Myocyte (in vitro differentiated cells): Measurements from ENCODE around the gene SEMA3B. TPM values are rescaled to one million over a fixed set of nuclear protein-coding genes. Genes with fewer than 3 reads are reported as not detected.
"Not testable (repeated sequence)": the region's sequence is repeated elsewhere in the genome, so short reads cannot be mapped to it uniquely, and the experiment has no call there.

Source experiments
- DNase-seq: peaks from one replicate; pipeline ENCODE4 v3.0.0-alpha.2; 2012; ENCODE audit warnings: low read depth
- polyA plus RNA-seq: library from polyadenylated mRNA; unstranded; fragments of >200 nt; gene quantifications from one replicate; pipeline ENCODE4 v1.2.1, GENCODE V29; 2012; ENCODE audit warnings: missing spikeins
- total RNA-seq: library from RNA; depleted of rRNA; stranded (reverse); fragments of >200 nt; gene quantifications from 2 replicates; pipeline ENCODE4 v1.2.3, GENCODE V29; 2014

The SEMA3B gene
- 8.3 and 14.0 TPM in 2 replicates for total RNA-seq
- 12.5 TPM for polyA plus RNA-seq

GRCh38 chr3:50268703-50269451 lies at the start of gene SEMA3B:
Gene SEMA3B (plus strand): TSS chr3:50269147. CDS start chr3:50269241, 94 bp downstream.
- DNase-seq, result peak; percentile 65

- no peak for DNase-seq
These were observed 49.7 kb upstream of the SEMA3B start for GRCh38 chr3:50219285-50219684.

- no peak for DNase-seq
These were observed 48.8 kb upstream of the SEMA3B start for GRCh38 chr3:50220109-50220508.

- no peak for DNase-seq
These were observed 47.9 kb upstream of the SEMA3B start for GRCh38 chr3:50221051-50221410.

GRCh38 chr3:50221411-50222168 lies 47.4 kb upstream of the SEMA3B start:
- DNase-seq, result no peak

GRCh38 chr3:50222169-50222528 lies 46.8 kb upstream of the SEMA3B start:
- DNase-seq, result no peak

GRCh38 chr3:50224639-50225038 lies 44.3 kb upstream of the SEMA3B start:
- DNase-seq, result no peak

- DNase-seq, result no peak
These were observed 42.0 kb upstream of the SEMA3B start for GRCh38 chr3:50226888-50227389.

- DNase-seq, result peak; percentile 90
These were observed 41.4 kb upstream of the SEMA3B start for GRCh38 chr3:50227390-50228183.

- DNase-seq, result not testable (repeated sequence)
These were observed 40.7 kb upstream of the SEMA3B start for GRCh38 chr3:50228184-50228763.

GRCh38 chr3:50229490-50229889 lies 39.5 kb upstream of the SEMA3B start:
- no peak for DNase-seq

- no peak for DNase-seq
These were observed 38.7 kb upstream of the SEMA3B start for GRCh38 chr3:50230104-50230793.

- no peak for DNase-seq
These were observed 38.2 kb upstream of the SEMA3B start for GRCh38 chr3:50230794-50231125.

GRCh38 chr3:50231581-50231980 lies 37.4 kb upstream of the SEMA3B start:
- DNase-seq, result no peak

- DNase-seq, result no peak
These were observed 36.6 kb upstream of the SEMA3B start for GRCh38 chr3:50232303-50232702.

- no peak for DNase-seq
These were observed 35.8 kb upstream of the SEMA3B start for GRCh38 chr3:50233176-50233575.

- peak; percentile 99 for DNase-seq
These were observed 33.0 kb upstream of the SEMA3B start, which contains the start of gene GNAI2 for GRCh38 chr3:50235716-50236483. Gene GNAI2 (plus strand): TSS chr3:50236204. CDS start chr3:50236336, 132 bp downstream.

- DNase-seq, result no peak
These were observed 32.3 kb upstream of the SEMA3B start for GRCh38 chr3:50236484-50237132.

GRCh38 chr3:50237133-50237651 lies 31.8 kb upstream of the SEMA3B start:
- DNase-seq, result peak; percentile 48
